Brain pericyte (primary cell): ENCODE results near the gene TFPI2.

Experiments used
- DNase-seq: peaks from one replicate; pipeline ENCODE4 v3.0.0-alpha.2; 2012; ENCODE audit warnings: low read depth, low spot score

The TFPI2 gene

DNA sequence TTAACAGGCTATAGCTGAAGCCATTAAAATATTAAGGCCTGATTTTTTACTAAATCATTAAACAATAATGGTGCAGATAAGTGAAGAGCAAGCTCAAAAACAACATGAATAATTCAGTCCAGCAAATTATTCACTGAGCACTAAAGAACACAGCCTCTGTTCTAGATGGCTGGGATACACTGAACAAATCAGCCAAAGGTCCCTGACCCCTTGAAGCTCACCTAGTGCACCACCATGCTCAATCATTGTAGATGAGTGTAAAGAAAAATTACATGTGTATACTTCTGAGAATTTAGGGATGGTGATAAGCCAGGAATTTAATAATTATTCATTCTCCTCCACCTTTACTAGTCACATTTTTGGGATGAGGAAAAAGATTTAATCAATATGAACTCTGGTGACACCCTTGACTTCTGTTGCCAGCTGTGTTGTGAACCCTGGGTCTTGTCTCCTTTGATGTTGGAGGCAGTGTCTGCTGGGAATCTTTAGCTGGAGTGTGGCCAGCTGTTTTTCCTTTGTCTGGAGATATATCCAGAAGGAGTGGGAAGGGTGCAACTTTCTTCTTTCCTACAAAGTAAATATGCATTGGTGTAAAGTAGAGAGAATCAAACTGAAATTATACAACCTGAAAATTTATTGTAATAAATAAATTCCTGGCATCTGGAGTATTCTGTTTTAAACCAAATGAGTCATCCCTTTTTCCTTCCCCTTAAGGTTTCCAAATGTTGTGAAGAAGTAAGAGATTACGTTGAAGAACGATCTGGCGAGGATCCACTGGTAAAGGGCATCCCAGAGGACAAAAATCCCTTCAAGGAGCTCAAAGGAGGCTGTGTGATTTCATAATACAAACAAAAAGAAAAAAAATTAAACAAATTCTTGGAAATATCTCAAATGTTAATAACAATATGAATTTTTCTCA is 19.8 kb upstream of the TFPI2 start:
- DNase-seq: no peak

DNA sequence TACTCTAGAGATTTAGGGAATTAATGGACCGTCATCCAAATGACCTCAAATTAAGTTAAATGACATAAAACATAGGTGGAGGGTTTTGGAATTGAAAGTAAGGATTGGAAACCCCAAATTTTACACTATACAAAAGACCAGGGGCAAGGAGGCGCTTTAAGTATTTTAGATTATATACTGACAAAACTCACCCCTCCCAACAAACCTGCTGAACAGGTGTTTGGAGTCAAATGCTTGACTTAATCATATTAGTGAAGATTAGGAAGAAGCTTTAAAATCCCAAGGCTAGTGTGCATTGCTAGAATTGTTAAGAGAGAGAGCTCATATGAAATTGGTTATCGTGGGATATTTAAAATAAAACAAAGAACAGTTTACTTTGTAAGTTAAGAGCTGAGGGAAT is 15.7 kb upstream of the TFPI2 start, which contains the start of gene GNGT1:
TSS of gene GNGT1 (plus strand) at position 301 of the 400 bp plus-strand sequence. CDS start 180 bp downstream, outside the sequence.
- no peak for DNase-seq

DNA sequence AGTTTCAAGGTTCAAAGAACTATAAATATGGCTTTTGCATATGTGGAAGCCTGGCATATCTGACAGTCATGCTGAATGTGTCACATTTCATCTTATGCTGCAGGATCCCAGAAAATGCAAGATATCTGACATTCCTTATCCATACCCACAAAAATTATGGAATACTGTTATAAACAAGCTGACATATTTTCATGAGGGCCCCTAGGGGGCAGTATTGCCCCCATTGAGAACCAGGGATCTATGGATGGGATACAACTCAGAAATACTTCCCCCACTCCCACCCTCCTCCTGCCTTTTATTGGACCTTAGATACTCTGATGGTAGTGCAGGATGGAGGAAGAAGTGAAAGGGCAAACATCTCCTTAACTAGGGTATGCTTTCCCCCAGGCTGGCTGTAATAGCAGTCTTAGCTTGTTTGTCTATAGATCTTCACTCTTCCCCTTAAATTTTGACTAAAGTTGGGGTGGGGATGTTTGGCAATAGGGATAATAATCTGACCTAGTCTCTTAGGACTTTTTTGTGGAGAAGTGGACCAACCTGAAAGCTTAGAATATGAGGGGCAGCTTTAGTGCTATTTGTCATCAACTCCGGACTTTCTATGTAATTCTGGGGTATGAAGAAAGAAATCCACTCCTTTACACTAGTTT is 12.3 kb upstream of the TFPI2 start:
- DNase-seq: no peak

DNA sequence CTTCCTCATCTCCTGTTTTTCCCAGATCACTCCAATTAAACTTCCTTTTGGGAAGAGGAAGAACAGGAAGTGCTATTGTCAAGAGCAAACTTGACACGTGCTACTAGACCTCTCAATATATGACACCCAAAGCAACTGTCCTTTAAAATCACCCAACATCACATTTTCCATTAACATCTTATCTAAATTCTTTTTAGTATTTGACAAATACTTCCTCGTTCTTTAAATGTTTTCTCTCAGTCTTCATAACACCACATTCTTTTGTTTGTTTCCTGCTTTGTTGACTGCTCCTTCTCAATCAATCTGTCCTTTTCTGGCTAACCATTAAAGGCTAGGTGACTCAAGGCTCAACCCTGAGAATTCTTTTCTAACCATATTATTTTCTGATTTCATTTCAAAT is 7.1 kb upstream of the TFPI2 start:
- no peak for DNase-seq

DNA sequence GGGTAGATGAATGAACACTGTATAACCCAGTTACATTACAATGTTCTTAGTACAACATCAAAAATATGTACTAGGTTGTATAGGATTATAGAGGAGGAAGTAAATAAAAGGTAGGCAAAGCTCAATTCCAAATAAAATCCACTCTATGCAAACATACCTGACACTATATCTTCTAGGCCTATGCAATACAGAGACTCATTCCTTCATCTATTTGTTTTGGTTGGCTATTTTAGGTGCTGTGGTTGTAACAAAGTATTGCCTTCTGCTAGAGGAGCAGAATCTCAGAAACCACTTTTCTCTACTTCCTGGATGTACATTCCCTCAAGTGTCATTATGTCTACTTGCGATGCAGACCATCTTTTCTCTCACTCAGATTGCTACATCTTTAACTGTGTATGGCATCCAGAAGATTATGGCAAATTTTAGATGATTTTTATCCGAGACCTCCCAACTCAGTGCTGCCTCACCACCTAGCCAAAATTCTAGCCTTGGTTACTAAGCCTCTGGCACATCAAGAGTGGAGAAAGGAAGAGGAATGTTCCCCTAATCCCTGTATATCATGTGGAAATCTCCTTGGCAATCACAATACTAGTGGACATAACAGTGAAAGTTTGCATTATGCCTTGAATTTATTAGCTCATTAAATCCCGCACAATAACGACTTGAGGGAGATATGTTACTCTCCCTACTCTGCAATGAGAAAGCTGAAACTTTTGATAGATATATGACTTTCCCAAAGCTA is 5.5 kb upstream of the TFPI2 start:
- no peak for DNase-seq

DNA sequence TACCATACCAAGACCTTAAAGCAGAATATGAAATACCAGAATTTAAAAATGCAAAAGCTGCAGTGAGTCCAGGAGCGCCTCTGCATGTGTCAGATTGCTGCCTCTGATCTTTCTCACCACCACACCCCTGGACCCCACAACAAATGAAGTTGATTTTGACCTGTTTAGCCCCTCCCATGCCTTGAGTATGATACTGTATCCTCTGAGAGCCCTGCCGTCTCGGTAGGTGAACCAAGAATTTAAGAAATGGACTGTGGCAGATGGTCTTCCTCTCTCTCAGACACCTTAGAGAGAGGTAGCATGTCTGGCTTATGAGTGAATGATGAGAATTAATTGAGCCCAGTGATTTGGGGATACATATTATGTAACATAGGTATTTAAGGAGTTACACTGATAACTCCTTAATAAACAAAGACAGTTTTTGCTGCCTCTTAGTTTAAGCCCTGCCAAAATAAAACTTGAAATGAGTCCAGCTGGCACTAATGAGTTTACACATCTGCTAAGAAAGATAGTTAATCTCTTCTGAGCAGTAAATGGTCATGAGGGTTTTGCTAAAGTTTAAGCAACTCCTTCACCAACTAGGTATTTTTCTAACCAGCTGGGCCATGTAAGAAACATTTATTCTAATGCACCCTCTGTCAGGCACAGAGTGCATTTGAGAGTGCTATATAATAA is 4.5 kb upstream of the TFPI2 start:
- no peak for DNase-seq

DNA sequence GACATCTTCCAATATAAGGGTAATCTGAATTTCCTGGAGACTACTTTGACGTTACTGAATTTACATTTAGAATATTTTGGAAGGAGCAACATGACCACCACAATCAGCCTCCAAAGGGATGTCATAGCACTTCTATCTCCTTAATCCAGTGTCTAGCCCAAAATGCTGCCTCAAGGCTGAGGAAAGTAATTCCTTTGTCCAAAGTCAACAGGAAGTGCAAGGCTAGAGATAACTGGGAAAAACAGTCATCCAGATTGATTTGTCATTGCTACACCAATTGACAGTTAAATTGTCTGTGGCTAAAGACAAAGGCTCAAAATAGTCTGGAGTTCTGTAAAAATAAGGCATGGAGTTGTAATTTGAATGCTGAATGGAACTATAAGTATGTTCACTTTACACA is 3.9 kb upstream of the TFPI2 start:
- no peak for DNase-seq

DNA sequence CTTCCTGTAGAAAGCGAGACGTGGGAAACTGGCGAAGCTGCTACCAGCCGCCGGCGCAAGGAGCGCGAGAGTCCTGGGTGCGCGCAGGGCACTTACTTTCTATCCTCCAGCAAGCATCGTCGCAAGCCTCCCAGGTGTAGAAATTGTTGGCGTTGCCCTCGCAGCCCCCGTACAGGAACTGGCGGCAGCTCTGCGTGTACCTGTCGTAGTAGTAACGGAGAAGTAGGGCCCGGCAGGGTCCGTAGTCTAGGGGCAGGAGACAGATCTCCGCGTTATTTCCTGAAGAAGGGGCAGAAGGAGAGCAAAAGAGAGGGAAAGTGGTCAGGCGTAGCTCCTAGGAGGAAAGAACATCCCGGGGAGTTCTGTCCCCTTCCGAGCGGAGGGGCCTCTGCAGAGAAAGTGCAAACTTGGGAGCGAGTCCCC is 501 bp downstream of the TFPI2 start:
- peak; percentile 29 for DNase-seq

DNA sequence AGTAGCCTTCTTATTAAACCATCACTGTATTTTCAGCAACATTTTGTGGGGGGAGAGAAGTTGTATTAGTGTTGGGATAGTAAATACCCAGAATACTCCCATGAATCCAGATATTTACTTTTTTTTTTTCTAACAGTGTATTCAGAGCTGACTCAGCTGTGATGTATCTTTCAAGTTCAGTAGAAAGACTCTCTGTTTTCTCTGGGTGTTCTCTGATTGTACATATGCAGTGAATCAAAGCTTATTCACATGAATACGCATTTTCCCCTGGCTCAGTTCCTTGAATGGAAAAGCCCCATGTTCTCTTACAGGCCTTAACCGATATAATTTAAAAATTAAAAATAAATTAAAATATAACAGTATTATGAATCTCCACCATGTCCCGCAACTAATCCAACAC is 1.3 kb downstream of the TFPI2 start:
- no peak for DNase-seq

DNA sequence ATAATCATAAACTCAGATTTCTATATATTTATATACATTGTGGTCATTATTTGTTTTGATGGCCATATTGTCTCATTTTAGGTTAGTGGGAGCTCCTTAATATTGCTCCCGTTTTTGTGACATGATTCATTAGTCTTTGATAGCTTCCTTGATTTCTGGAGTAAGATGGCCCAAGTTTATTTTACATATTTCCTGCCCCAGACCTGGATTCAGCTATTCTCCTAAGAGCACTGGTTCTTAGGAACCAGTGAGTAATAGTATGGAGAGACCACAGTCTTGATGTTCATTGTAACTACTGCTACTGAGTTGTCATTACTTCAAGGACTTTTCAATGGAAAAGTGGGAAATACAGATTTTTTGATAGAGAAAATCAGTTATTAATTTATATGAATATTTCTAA is 6.0 kb downstream of the TFPI2 start:
- DNase-seq: no peak

DNA sequence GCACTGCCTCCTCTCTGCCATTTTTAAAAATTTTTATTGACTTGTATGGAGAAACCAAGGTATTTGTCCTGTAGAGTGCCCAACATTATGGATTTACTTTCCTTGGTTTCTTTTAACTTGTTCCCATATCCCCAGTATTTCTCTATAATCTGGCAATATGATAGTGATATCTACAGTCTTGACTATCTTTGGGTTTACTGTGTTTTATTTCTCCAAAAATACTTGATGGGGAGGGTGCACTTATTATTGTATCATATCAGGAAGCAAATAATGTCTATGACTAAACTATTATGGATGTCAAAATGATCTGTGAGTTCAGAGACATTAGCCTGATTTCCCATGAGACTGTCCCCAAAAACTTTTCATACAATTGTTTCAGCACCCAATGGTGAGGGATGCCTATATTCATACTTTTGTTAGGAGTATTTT is 6.6 kb downstream of the TFPI2 start:
- DNase-seq: no peak

DNA sequence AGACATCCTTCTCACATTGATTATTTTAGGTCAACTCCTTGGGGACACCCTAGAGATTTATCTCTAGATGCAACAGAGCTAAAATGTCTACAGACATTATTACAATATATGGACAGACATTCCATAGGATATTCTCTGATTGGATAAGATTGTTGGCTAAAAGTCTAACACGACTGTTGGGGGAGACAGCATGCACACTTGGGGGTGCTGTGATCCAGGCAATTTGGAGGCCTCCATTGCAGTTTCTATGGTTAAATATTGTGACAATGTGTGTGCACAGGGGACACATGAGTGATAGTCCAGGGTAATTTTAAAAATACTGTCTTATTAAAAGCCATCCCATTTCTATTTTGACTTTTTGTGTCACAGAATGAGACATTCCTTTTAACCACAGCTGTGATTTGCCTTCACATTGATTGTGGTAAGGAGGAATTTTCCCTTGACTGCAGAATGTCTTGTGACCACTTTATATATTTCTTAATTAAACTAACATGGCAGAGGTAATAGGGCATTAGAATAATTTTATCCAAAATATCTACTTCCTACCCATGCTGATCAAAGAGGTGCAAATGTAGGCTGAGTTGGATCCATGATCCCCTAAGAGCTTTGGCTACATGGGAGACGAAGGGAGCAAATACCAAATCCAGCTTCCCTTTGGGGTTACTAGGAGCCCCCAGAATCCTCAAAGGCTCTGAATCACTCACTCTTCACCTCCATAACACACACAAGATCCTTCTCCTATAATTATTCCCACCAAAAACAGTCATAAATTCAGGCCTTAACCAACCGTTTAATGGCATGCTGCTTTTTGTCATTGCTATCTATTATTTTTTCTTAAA is 7.3 kb downstream of the TFPI2 start:
- DNase-seq: no peak

DNA sequence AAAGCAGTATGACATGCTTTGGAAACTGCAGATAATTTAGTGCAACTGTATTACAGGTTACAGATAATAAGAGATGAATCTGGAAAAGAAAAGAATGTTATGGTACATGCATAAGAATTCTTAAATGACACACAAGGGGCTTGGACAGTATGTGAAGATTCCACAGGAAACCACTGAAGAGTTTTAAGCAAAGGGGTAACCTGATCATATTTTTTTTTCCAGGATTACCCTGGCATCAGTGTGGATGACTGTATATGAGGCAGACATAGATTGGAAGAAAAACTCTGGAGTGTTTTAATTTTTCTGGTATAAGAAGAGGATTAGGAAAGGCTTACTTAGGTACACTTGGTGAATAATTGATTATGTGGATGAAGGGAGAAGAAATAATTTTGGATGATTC is 8.1 kb downstream of the TFPI2 start:
- DNase-seq: no peak

DNA sequence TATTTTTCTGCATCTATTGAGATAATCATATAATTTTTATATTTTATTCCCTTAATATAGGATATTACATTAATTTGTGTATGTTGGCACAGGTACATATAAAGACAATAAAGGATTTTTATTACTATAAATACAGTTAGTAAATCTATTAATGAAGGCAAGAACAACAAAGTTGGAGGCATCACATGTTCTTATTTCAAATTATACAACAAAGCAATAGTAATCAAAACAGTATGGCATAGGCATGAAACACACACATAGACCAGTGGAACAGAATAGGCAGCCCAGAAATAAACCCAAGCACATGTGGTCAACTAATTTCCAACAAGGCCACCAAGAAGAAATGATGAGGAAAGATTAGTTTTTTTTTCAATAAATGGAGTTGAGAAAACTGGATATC is 11.2 kb downstream of the TFPI2 start:
- DNase-seq: no peak

DNA sequence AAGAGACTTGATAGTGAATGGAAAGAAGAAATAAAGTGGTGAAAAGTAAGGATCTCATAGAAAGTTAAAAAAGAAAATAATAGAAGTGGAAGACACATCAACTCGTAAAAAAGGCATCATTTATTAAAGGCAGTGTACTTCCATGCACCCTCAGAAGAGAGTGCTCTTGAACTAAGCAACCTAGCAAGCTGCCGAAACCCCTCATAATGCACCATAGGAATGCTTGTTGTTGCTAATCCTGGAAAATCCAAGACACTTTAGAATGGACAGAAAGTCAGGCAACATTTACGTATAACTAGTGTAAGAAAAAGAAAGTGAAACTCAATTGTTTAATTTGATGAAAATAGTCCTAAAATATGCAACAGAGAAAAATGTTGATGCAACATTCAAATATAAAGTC is 12.8 kb downstream of the TFPI2 start:
- no peak for DNase-seq

DNA sequence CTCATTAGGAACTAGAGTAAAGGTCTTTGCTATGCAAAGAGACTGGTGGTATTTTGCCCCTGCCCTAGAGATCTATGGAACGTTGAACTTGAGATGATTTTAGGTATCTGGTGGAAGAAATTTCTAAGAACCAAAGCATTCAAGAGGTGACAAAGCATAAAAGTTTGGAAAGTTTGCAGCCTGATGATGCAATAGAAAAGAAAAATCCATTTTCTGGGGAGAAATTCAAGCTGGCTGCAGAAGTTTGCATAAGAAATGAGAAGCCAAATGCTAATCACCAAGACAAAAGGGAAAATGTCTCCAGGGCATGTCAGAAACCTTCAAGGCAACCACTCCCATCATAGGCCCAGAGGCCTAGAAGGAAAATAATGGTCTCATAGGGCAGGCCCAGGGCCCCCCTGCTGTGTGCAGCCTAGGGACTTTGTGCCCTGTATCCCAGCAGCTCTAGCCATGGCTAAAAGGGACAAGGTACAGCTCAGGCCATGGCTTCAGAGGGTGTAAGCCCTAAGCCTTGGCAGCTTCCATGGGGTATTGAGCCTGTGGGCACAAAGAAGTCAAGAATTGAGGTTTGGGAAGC is 16.5 kb downstream of the TFPI2 start:
- DNase-seq: no peak

DNA sequence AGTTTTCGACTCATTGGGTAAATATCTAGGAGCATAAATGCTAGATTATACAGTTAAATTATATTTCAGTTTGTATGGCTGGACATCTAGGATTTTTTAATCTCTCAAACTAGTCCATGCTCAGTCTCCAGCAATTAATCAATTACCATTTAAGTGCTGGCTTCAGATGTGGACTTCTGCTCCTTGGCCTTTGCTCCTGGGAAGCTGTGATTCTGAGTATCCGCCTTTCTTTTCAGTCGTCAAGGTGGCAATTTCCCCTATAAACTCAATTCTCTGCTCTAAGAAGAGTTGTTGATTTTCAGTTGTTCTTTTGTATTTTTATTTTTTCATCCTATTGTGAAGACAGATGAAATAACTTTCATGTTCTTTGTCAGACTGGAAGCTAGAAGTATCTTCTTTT is 23.7 kb downstream of the TFPI2 start:
- DNase-seq: no peak

DNA sequence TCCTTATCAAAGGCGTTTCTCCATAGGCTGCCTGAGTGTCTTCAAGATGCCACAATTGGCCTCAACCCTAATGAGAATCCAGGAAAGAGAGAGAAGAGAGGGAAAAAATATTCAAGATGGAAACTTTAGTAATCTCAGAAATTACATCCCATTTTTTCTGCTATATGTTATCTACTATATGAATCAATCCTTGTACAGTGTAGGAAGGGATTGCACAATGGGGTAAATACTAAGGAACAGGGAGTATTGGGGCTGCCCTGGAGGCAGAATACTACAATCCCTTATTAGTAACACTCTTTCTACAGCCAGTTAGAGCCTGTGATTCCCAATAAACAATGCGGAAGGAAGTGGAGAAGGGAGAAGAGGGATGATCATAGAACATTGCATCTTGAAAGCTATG is 27.9 kb downstream of the TFPI2 start:
- no peak for DNase-seq

DNA sequence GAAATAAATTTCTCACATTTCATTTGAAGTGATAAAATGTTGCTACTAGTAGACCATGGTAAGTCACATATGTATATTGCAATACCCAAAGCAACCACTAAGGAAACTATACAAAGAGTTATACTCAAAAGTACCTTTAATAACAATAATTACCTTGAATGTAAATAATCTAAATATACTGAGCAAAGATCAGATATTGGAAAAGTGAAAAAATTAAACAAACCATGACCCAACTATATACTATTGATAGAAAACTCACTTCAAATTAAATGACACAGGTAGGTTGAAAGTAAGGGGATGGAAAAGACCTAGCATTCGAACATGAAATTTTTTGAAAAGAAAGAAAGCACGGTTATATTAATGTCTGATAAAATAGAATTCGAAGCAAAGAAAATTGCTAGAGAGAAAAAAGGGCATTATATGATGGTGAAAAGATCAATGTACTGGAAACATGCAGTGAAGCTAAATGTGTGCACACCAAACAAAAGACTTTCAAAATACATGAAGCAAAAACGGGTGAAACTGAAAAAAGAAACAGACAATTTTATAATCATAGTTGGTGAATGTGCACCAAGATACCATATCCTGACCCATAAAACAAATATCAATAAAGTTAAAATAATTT is 29.1 kb downstream of the TFPI2 start:
- DNase-seq: no peak

DNA sequence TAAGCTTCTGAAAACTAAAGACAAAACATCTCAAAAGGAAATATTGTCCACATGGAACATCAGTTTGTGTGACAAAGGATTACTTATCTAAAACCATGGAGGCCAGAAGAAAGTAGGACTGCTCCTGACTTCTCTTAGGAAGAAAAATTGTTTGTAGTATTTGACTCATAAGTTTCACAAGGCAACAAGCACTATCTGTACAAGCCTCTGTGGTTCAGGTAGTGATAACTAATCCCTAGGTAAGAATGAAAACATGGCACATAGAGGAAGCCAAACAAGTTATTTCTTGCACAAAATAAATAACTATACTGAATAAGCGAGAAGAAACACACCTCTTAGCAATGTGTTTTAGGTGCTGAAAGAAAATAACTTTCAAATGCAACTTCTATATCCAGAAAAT is 30.3 kb downstream of the TFPI2 start:
- DNase-seq: no peak
